NCI-H69 (cell line): ENCODE data around the gene ATP2B1.

Experiments
- DNase-seq: peaks from one replicate; lab custom pipeline; 2025; lab: John Stamatoyannopoulos, UW

ATP2B1 gene

DNA sequence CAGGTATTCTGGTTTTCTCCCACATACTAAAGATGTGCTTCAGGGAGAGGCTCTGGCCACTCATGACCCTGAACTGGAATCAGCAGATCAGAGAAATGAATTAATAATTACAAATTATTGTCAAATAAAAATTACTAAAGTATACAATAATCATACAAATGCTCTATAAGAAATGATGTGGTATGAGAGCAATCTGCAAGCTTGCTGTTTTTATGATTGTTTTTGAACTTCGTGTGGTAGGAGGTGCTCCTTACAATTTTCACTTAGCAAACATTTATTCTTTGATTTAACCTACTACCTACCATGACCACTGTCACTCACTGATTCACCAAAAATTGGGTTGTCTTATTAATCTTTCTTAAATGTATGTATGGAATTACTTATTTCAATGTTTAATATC is 16.2 kb downstream of the ATP2B1 start:
- DNase-seq: no peak

DNA sequence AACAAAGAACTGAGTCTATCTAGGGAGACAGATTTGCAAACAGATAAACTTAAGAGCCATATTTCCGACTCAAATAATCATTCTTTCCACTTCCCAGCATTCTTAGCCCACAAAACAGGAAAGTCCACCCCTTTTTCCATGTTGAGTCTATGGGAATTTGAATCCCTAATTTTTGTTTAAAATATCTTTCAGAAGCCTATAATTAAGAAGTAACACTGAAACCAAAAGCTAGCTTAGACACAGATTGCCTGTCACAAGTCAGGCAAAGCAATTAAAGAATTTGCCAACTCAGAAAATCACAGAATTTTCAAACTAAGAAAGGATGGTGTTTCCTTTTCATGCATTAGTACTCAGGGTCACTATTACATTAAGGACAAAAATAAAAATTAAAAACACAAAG is 17.0 kb downstream of the ATP2B1 start:
- DNase-seq: peak; percentile 23

- peak; percentile 46 for DNase-seq
These were observed 17.7 kb downstream of the ATP2B1 start for GRCh38 chr12:89690925-89691324.

GRCh38 chr12:89689306-89689705 is 19.3 kb downstream of the ATP2B1 start:
- DNase-seq: peak; percentile 29

- DNase-seq: no peak
These were observed 22.3 kb downstream of the ATP2B1 start for GRCh38 chr12:89686311-89686710.

- DNase-seq: no peak
These were observed 23.2 kb downstream of the ATP2B1 start for GRCh38 chr12:89685363-89685972.

GRCh38 chr12:89684136-89684535 is 24.5 kb downstream of the ATP2B1 start:
- DNase-seq: no peak

DNA sequence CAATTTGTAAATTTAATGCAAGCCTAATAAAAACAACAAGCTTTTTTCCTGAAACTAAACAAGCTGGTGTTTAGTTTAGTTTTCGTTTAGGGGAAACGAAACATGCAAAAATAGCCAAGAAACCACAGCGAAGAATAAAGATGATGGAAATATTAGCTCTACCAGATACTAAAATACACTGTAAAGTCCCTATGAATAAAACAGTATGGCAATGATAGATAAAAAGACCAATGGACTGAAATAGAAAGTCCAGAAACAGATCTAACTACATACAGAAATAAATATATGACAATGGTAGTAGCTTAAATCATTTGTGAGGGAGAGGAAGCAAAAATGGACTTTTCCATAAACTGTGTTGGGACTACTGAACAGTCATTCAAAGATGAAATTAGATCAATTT is 26.4 kb downstream of the ATP2B1 start:
- no peak for DNase-seq

DNA sequence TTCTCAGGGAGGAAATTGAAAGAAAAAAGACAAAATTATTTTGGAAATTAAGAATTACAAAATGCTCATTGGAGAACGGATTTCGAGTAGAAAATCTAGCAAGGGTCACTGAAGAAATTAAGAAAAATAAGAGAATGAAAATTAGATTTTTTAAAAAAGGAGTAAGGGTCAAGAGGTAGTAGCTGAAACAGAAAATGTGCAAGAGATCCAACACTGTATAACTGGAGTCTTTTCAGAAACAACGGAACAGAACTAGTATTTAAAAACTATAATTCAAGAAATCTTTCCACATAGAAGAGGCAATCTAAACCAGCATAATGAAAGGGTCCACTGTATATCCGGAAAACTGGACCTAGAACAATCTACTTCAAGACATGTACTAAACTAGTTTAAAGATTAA is 28.2 kb downstream of the ATP2B1 start:
- DNase-seq: no peak

GRCh38 chr12:89679631-89680030 is 29.0 kb downstream of the ATP2B1 start:
- no peak for DNase-seq

DNA sequence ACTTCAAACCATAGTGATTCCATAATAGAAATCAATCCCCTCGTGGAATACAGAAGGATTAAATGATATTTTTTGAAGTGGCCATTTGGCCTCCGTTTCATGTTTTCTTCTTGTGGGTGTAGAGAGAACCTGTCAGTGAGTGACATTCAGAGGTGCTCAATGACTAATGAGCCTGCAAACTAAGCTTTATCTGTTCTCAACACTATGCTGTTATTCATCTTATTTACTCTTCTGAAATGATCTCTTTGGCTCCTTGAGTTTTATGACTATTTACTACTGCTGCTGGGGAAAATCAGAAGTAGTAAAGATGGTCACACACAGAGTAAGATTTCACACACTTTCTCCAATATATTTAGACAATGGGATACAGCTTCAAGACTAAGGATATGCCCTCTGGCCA is 30.4 kb downstream of the ATP2B1 start:
- peak; percentile 57 for DNase-seq

- peak; percentile 87 for DNase-seq
These were observed 31.7 kb downstream of the ATP2B1 start for GRCh38 chr12:89676930-89677329.

GRCh38 chr12:89674326-89674942 is 34.2 kb downstream of the ATP2B1 start:
- peak; percentile 63 for DNase-seq

- no peak for DNase-seq
These were observed 35.0 kb downstream of the ATP2B1 start for GRCh38 chr12:89673603-89674002.

- DNase-seq: no peak
These were observed 36.1 kb downstream of the ATP2B1 start for GRCh38 chr12:89672589-89672979.

GRCh38 chr12:89671469-89671868 is 37.2 kb downstream of the ATP2B1 start:
- no peak for DNase-seq

DNA sequence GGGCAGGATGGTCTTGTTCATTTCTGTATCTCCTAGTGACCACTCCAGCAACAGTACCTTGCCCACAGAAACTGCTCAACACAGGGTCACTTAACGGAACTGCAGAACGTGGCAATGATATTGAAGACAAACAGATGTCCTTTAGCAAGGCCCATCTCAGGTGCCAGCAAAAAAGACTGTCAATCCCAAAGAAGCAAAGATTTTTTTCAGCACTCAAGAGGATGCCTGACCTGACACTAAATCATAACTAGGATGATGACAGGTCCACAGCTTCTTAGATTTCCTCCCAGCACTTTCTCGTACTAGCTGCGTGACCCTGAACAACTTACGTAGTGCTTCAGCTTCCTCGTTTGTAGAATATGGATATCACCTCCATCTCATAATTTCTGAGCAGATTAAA is 39.4 kb downstream of the ATP2B1 start:
- DNase-seq: no peak

GRCh38 chr12:89665556-89665955 is 43.1 kb downstream of the ATP2B1 start:
- DNase-seq: peak; percentile 34

- peak; percentile 41 for DNase-seq
These were observed 44.2 kb downstream of the ATP2B1 start for GRCh38 chr12:89664441-89664840.

- peak; percentile 75 for DNase-seq
These were observed 44.9 kb downstream of the ATP2B1 start for GRCh38 chr12:89663577-89664357.

GRCh38 chr12:89662623-89663022 is 46.0 kb downstream of the ATP2B1 start:
- peak; percentile 71 for DNase-seq

DNA sequence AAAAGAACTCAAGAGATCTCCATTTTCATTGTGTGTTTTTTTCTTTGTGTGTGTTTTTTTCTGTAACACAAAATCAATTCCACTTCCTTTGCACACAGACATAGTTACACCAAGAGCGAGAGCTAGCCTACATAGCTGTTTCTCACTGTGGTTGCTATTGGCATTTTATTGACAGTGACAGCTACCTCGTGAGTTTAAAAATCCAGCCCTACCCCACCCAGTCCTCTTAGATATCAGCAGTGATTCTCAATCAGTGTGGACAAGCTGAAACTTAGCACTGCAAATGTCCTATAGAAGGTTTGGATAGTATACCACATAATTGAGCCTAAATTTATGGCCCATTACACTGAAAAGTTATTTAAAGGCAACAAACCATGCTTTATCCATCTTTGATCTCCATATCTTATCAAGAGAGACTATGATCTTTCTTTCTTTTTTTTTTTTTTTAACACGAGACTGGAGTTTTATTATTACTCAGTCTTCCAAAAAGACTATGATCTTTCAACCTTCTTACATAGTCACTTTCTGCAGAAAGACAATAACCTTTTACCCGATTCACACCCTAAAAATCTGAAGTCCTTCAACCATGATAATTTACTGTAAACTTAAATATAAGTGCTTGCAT is 46.8 kb downstream of the ATP2B1 start:
- DNase-seq: peak; percentile 7

GRCh38 chr12:89657739-89658138 is 50.9 kb downstream of the ATP2B1 start:
- no peak for DNase-seq
